Adrenal gland (tissue), 5 donors: ENCODE measurements around the gene ASAH2B.
"Not testable (repeated sequence)": the region's sequence is repeated elsewhere in the genome, so short reads cannot be mapped to it uniquely, and the experiment has no call there.

ENCODE experiments used
- POLR2A ChIP-seq, 2 donors: fragments of 450-650 bp; IDR thresholded peaks; one replicate each; pipeline ENCODE4 v1.6.1; 2017; ENCODE audit warnings: antibody characterized with exemption in 2 of 2, mild to moderate bottlenecking in 2 of 2, moderate library complexity in 1 of 2
- TF ChIP-seq, protein P1 (sequence below), 6 experiments: fragments of 450-650 bp in 4 of 6; fragments of 200-600 bp in 2 of 6; sonication (generic) in 1 of 6; IDR thresholded peaks; 1 replicate in 5 of 6; 2 replicates in 1 of 6; pipeline versions ENCODE4 v1.5.1 to v1.8.0; 2016 to 2021; ENCODE audit warnings: antibody characterized with exemption in 6 of 6, mild to moderate bottlenecking in 2 of 6, moderate library complexity in 1 of 6
- donor health status: DM: no; HTN: no; CAD: no.

DNA sequence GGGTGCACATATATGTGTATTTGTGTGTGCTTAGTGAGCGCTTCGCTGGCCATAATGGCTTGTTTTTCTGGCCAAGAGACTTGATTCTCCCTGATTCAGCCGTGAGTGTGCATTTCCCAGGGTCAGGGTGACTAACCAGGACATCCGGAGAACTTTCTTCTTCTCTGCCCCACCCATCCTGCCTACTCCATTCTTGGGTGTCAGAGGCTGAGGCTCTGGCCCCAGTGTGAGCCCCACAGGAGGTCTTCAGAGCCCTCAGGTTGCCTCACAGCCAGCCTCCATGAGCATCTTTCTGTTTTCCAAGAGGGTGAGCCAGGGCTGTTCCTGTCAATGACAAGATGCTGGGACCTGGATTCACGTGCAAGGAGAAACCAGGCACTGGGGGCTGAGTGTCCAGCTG is 37.8 kb upstream of the ASAH2B start:
- TF ChIP-seq, protein P1, sequence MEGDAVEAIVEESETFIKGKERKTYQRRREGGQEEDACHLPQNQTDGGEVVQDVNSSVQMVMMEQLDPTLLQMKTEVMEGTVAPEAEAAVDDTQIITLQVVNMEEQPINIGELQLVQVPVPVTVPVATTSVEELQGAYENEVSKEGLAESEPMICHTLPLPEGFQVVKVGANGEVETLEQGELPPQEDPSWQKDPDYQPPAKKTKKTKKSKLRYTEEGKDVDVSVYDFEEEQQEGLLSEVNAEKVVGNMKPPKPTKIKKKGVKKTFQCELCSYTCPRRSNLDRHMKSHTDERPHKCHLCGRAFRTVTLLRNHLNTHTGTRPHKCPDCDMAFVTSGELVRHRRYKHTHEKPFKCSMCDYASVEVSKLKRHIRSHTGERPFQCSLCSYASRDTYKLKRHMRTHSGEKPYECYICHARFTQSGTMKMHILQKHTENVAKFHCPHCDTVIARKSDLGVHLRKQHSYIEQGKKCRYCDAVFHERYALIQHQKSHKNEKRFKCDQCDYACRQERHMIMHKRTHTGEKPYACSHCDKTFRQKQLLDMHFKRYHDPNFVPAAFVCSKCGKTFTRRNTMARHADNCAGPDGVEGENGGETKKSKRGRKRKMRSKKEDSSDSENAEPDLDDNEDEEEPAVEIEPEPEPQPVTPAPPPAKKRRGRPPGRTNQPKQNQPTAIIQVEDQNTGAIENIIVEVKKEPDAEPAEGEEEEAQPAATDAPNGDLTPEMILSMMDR (IDR thresholded peaks at IDR 0.05), result not testable (repeated sequence)
- TF ChIP-seq POLR2A (IDR thresholded peaks at IDR 0.05), result not testable (repeated sequence)
